ENCODE results near the gene KCNMB3.
"Not testable (repeated sequence)": the region's sequence is repeated elsewhere in the genome, so short reads cannot be mapped to it uniquely, and the experiment has no call there.

Gene KCNMB3

DNA sequence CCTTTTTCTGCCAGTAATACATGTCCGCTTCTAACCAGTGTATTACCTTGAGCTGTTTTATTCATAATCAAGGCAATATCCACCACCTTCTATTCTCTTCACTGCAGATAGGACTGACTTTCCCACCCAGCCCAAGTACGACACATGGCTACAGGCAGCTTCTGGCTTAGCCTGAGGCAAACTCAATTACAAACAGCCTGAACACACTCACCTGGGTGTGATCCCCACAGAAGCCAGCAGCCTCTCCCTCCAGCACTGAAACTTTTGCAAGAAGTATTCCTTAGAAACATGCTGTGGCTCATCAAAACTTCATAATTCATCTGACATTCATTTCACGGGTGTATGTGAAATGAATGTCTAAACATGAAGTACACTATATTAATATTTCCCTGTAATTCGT, 13.5 kb upstream of the KCNMB3 start:
- no peak for DNase-seq (ENCODE audit: low spot score)

DNA sequence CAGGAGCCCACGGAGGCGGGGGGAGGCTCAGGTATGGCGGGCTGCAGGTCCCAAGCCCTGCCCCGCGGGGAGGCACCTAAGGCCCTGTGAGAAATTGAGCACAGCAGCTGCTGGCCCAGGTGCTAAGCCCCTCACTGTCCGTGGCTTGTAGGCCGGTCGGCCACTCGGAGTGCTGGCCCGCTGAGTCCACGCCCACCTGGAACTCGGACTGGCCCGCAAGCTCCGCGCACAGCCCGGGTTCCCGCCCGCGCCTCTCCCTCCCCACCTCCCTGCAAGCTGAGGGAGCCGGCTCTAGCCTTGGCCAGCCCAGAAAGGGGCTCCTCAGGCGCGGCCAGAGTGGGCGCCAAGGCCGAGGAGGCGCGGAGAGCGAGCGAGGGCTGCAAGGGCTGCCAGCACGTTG, 12.2 kb upstream of the KCNMB3 start:
- no peak for DNase-seq (ENCODE audit: low spot score)

DNA sequence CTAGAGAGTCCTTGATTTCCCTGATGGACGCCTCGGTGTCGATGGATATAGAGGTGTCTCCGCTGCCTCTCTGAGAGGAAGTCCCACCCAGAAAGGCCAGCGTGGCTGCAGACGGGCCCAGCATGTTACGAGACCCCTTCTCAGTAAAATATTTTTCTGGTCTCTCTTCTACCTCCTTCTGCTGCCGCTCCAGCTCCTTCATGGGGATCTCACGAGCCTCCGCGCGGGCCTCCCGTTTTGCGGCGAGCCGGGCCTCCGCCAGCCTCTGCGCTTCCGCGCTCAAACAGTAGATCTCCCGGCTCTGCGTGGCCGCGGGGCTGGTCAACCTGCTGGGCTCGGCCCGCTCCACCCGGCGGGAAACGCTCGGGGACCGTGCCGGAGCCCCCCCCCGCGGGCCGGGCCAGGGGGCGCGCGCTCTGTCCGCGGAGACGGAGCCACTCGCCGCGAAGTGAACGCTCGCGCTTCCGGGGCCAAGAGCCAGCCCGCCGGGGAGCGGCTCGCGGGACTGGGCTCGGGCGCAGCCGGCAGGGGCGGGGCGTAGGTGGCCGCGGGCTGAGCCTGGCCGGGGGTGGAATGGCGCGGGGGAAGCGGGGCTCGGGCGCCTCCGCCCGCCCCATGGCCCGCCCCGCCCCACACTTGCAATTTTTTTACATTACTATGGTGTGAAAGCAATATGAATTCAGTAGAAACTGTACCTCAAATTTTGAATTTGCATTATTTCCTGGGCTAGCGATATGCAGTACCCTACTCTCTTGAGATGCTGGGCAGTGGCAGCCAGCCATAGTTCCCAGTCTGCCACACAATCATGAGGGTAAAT, 10.2 kb upstream of the KCNMB3 start:
- peak; percentile 89 for DNase-seq (ENCODE audit: low spot score)

DNA sequence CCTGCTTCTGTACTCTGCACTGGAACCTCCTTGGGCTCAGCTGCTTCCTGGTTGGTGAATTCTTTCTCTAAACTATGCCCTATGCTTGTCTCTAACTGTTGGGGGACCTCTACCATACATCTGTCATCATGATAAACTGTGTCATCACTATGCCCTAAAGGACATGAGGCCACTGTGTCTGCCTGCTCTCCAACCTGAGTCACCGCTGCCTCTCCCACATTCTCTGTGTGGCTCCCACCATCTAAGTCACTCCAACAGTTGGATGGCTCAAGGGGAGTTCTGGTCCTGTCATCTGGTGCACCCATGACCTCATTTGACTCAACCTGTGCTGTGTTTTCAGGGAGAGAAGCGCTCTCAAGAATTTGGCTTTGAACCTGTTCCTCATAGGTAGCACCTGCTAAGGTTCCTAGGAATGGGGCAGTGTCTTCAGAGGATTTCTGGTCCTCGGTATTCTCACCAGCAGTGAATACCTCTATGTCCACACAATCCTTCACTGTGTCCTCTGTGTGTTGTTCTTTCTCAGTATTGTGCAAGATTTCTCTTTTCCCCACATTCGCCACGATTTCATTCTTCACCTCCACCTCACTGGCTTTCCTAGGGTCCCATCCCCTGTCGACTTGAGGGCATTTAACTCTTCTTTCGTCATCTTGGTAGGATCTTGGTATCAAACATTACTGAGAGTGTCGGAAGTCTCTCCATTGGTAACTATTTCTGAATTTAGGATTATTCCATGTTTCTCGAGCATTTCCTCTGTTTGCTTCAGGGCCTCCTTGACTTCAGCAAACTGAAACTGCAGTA, 9.2 kb upstream of the KCNMB3 start:
- DNase-seq (ENCODE audit: low spot score) = not testable (repeated sequence)

DNA sequence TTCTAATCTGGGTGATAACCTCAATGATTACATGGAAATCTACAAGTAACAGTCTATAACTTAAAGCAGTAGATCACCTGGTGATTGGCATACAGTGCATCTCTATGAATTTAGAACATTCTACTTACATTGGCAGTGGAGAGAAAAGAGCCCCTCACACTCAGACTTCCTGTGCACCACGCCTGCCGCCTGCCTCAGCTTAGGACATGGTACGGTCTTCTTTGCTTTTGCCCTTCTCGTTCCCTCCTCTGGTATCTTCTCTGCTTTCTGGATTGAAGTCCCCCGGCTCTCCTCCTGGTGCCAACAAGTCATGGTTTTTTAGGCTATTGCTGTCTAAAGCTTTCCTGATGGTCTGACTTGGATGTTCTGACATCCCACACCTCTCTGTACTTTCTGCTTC, 7.9 kb upstream of the KCNMB3 start:
- DNase-seq (ENCODE audit: low spot score) = no peak

DNA sequence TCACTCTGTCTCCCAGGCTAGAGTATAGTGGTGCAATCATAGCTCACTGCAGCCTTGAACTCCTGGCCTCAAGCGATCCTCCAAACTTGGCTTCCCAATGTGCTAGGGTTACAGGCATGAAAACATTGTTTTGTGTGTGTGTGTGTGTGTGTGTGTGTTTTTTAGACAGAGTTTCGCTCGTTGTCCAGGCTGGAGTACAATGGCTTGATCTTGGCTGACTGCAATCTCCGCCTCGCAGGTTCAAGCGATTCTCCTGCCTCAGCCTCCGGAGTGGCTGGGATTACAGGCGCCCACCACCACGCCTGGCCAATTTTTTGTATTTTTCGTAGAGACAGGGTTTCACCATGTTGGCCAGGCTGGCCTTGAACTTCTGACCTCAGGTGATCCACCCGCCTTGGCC, 6.8 kb upstream of the KCNMB3 start:
- not testable (repeated sequence) for DNase-seq (ENCODE audit: low spot score)

DNA sequence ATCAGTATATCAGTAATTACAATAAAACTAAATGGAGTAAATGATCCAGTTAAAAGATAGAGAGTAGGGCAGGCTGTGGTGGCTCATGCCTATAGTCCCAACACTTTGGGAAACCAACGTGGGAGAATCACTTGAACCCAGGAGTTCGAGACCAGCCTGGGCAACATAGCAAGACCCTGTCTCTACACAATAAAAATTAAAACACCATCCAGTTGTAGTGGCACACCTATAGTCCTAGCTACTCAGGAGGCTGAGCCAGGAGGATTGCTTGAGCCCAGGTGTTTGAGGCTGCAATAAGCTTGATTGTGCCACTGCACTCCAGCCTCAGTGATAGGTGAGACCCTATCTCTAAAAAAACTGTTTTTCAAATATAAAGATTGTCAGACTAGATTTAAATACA, 5.9 kb upstream of the KCNMB3 start:
- DNase-seq (ENCODE audit: low spot score) = no peak

DNA sequence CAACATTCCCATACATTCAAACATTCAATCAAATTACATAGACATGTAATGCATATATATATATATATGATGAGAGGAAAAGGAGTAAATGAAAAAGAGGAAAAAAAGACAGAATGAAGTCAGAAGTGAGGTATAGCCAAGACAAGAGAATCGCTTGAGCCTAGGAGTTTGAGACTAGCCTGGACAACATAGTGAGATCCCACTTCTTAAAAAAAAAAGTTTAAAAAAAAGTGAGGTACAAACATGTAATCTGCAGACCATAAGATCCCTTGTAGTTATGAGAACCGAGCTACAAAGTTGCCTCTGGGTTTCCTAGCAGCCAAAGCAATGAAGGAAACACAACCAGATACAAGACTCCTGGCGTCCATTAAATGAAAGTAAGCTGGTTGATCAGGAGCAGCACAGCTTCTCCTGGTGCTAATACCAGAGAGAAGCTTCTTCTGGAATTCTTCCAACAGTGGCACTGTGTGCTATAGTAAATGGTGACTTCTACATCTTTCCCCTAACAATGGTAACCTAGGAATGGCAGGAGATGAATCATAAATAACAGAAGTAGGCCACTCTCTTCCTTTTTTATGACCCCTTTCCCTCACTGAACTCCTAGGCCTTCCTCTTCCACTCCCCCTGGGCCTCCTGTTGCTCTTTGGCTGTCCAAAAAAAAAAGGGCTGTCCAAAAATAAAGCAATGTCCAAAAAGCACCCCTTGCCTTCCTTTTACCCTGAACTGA, 3.5 kb downstream of the KCNMB3 start:
- no peak for DNase-seq (ENCODE audit: low spot score)

DNA sequence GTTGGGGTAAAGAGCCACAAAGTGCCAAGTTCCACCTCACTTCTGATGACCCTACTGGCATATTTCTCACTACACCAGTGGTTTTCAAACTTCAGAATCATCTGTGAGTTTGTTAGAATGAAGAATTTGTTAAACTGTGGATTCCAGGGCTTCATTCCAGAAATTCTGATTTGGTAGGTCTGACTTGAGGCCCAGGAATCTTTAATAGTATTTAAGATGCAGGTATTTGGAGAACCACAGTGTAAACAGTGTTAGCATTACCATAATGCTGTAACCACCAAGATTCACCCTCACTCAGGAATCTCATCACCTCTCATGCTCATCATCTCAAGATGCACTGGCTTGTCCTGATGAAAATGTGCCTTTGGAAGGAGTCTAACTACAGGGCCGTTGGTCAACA, 6.0 kb downstream of the KCNMB3 start:
- no peak for DNase-seq (ENCODE audit: low spot score)

DNA sequence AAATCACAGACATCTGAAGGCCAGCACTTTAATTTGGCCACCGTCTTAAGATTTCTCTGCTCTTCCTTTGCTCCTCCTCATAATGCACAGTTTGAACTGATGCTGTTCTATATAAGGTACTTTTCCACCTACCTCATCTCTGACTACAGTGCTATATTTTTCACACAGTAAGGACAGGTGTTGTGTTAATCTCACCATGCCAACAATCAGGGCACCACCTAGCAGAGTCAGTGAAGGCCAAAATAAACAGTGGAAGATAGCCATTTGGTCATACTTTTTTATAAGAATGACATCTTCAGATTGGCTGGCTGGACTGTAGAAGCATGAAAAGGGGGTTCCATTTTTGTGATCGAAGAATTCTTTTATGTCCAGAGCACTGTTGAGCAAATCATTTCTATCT, 8.1 kb downstream of the KCNMB3 start:
- DNase-seq (ENCODE audit: low spot score) = not testable (repeated sequence)

DNA sequence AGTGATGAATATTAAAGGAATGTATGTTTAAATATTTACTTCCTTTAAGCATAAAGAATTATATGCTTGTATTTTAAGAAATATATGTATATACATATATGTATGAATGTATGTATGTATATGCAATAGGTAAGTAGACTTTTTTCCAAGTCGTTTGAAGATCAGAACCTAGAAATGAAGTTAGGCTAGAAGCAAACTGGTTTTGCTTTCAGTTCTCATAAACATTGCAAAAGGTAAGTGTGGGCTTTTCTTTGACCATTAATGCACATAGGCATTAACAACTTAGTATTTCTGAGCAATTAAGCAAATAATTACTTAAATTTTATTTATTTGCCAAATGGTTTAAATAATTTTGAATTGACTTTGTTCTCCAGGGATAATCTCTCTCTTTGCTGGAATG, 10.6 kb downstream of the KCNMB3 start:
- DNase-seq (ENCODE audit: low spot score) = not testable (repeated sequence)

DNA sequence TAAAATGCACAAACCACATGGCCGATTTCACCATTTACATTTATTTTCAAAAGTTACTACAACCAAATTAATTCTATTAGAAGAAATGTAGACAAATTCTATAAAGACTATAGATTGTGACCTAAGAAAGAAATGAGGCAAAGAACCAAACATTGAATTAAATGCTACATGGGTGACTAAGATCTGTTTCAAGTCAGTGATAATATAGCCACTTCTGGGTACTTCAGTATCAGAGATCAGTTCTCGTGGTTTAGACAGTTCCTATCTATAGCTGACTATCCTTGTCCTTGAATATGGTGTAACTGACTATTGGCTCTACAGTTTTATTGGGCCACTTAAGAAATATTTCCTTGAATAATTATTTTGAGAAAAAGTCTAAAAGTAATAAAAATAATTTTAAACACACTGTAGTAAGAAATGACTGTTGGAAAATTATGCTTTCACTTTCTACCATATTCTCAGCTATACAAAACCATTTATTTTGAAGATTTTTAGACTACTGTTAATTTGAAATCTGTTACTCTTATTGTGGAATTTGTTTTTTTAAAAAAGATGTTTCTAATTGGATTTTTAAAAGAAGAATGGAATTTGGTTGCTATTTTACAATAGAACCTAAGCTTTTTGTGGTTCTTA, 14.1 kb downstream of the KCNMB3 start:
- DNase-seq (ENCODE audit: low spot score) = no peak

DNA sequence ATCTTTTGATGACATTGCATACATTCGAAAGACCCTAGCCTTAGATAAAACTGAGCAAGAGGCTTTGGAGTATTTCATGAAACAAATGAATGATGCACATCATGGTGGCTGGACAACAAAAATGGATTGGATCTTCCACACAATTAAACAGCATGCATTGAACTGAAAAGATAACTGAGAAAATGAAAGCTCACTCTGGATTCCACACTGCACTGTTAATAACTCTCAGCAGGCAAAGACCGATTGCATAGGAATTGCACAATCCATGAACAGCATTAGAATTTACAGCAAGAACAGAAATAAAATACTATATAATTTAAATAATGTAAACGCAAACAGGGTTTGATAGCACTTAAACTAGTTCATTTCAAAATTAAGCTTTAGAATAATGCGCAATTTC, 16.7 kb downstream of the KCNMB3 start:
- DNase-seq (ENCODE audit: low spot score) = no peak

DNA sequence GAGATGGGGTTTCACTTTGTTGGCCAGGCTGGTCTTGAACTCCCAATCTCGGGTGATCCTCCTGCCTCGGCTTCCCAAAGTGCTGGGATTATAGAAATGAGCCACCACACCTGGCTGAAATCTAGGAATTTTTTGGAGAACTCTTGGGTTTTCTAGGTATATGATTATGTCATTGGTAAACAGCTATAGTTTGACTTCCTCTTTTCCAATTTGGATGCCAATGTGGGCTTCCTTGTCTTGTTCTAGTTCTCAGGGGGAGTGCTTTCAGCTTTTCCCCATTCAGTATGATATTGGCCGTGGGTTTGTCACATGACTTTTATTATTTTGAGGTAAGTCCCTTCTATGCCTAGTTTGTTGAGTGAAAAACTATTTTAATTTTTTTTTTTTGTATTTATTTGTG, 17.9 kb downstream of the KCNMB3 start:
- DNase-seq (ENCODE audit: low spot score) = no peak

DNA sequence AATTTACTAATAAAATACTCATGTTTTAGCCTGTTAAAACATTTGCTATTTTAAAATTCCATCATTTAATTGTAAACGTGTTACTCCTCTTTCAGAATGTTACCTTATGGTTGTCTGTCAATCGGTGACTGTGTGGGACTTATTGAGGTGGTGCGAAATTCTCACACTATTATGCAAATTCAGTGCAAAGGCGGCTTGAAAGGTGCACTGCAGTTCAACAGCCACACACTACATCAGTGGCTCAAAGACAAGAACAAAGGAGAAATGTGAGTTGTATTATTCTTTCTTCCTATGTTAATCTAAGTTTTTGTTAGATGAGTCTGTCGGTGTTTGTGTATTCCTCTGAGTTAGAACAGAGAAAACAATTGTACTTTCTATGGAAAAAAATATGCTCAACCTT, 21.7 kb downstream of the KCNMB3 start:
- no peak for DNase-seq (ENCODE audit: low spot score)

DNA sequence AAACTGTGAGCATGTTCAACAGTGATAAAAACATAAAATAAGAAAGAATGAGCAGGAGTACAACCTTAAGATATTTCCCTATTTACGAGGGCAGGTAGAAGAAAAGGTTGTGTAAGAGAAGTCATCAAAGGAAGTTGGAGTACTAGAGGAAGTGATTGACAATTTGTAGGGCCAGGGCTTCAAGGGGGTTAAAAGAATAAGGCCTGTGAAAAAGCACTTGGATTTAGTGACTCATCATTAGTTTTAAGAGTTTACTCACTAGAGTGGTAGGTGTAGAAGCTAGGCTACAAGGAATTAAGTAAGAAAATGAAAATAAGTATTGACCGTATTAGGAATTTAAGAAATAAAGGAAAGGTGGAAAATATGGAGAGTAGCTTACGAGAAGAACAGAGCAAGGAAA, 23.6 kb downstream of the KCNMB3 start:
- no peak for DNase-seq (ENCODE audit: low spot score)

DNA sequence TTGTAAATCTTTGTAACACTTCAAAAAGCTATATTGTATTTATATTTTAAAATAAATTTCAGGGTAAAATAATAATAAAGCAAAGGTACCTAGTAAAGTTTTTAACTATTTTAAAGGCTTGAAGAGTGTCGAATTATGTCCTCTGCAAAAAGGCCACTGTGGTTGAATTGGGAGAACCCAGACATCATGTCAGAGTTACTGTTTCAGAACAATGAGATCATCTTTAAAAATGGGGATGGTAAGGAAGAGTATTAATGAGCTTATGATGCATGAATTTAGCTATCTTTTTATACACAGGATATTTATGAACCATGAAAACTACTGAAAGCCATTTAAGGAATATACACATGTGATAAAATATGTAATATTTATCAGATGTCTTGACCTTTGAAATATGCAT, 26.3 kb downstream of the KCNMB3 start:
- no peak for DNase-seq (ENCODE audit: low spot score)

DNA sequence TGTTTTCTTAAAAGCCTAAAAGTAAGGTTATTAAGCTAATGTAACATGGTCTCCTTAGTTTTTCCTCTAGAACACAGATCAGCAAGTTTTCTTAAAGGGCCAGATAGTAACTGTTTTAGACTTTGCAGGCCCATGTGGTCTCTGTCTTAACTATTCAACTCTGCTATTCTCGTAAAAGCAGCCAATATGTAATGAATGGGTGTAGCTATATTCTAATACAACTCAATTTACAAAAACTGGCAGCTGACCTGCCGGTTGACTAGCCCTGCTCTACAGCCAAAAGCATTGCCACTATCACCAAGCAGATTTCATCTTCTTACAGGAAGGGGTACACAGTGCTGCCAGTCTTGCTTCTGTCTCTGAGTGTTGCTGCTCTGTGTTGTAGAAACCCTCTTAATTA, 27.4 kb downstream of the KCNMB3 start:
- DNase-seq (ENCODE audit: low spot score) = no peak

DNA sequence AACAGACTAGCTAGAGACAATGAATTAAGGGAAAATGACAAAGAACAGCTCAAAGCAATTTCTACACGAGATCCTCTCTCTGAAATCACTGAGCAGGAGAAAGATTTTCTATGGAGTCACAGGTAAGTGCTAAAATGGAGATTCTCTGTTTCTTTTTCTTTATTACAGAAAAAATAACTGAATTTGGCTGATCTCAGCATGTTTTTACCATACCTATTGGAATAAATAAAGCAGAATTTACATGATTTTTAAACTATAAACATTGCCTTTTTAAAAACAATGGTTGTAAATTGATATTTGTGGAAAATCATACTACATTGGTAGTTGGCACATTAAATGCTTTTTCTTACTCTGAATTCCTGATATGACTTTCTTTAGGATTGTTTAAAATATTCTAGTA, 32.7 kb downstream of the KCNMB3 start:
- DNase-seq (ENCODE audit: low spot score) = not testable (repeated sequence)

DNA sequence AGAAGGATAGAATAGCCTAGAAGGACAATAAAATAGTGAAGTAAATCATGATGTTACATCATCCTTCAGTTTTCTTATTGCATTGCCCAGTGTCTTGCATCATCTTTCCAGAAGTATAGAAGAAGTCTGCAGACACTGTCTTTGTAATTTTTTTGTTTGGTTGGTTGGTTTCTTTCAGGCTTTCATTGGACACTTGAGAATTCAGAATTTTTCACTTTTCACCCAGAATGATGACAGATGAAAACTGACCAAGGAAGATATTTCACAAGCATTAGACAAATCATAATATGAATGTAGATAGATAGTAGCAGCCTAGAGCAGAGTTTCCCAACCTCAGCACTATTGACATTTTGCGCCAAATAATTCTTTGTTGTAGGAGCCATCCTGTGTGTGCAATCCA, 35.4 kb downstream of the KCNMB3 start:
- not testable (repeated sequence) for DNase-seq (ENCODE audit: low spot score)

DNA sequence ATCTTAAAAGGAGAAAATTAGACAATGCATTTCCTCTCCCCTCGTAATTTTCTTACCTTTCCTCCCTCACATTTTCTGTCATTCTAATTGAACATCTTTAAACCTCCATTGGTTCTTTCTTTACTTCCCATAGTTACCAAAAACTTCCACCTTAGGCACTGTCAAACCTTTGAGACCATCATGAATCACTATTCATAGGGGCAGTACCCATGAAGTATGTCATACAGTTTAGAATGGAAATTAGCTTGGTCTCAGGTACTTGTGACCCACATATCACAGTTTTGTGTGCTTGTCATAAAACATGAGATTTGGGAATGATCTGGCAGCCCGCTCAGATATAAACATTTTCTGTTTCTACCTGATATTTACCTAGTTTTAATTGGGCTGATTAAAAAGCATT, 50.1 kb downstream of the KCNMB3 start:
- no peak for DNase-seq (ENCODE audit: low spot score)

DNA sequence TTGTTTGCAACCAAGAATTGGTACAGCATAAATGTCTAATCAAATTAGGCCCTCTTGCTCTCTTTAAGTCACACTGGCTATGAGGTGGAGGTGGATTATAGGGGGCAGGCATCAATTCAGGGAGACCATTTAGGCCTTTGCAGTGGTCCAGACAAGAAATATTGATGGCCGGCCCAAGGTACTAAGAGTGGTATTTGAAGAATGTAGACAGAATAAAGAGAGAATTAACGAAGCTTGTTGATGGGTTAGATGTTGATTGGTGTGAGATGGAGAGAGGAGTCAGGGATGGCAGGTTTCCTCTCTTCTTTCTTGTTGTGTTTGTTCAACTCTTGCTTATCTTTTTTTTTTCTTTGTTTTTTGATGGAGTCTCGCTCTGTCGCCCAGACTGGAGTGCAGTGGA, 54.2 kb downstream of the KCNMB3 start:
- DNase-seq (ENCODE audit: low spot score) = no peak

All from germinal center (tissue), 1 donor.